ENCODE measurements around the gene GRK5.

Gene GRK5

GRCh38 chr10:119250641-119251314 lies 43.4 kb downstream of the GRK5 start:
- H3K4me1 ChIP-seq (ENCODE audit: low read length): no peaks in the 10 kb centered on the region

DNA sequence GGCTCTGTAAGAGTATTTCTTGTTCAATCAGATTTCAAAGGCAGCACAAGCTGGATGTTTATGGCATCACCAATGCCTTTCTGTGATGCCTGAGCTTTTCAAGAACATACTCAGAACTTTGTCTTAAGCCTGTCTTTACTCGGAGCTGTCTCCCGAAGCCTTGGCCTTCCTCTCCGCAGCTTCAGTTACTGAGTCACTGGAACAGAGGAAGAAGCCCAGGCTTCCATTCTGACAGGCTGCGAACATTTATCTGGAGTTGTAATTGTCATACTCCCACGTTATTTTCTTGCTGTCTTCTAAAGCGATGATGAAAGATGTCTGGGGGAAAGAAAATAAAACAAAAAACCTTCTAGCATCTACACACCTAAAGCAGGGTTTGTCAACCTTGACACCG lies 43.9 kb downstream of the GRK5 start:
- H3F3A ChIP-seq (ENCODE audit: insufficient read depth, low read length): no peaks in the 10 kb centered on the region
- no peaks in the 10 kb centered on the region for H3K27me3 ChIP-seq (replicated peaks; ENCODE audit: insufficient read depth, low read length)
- no peak overlapping the region for H3K27ac ChIP-seq (ENCODE audit: low read length)
- no peak for DNase-seq
- no peaks in the 10 kb centered on the region for H3K79me2 ChIP-seq (ENCODE audit: low read length)
- no peaks in the 10 kb centered on the region for H3K9me2 ChIP-seq (replicated peaks; ENCODE audit: insufficient read depth, low read length)
- H3K4me2 ChIP-seq (ENCODE audit: low read depth, low read length): no peak overlapping the region
- TF ChIP-seq EZH2 (optimal IDR thresholded peaks at IDR 0.05; ENCODE audit: low read depth, low read length): no peak
- TF ChIP-seq, protein P1, sequence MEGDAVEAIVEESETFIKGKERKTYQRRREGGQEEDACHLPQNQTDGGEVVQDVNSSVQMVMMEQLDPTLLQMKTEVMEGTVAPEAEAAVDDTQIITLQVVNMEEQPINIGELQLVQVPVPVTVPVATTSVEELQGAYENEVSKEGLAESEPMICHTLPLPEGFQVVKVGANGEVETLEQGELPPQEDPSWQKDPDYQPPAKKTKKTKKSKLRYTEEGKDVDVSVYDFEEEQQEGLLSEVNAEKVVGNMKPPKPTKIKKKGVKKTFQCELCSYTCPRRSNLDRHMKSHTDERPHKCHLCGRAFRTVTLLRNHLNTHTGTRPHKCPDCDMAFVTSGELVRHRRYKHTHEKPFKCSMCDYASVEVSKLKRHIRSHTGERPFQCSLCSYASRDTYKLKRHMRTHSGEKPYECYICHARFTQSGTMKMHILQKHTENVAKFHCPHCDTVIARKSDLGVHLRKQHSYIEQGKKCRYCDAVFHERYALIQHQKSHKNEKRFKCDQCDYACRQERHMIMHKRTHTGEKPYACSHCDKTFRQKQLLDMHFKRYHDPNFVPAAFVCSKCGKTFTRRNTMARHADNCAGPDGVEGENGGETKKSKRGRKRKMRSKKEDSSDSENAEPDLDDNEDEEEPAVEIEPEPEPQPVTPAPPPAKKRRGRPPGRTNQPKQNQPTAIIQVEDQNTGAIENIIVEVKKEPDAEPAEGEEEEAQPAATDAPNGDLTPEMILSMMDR (IDR thresholded peaks at IDR 0.05; ENCODE audit: low read length): no peak
- no peak for TF ChIP-seq EZH2phosphoT487 (IDR thresholded peaks at IDR 0.05; ENCODE audit: low read length)
- no peak overlapping the region for H2AFZ ChIP-seq (ENCODE audit: low read length)
- H3K9ac ChIP-seq (ENCODE audit: low read length): no peak overlapping the region
- H3K4me3 ChIP-seq (ENCODE audit: low read length): no peak overlapping the region
- no peaks in the 10 kb centered on the region for H3K36me3 ChIP-seq (replicated peaks; ENCODE audit: insufficient read depth, low read length)
- H3K4me1 ChIP-seq (ENCODE audit: low read length): no peaks in the 10 kb centered on the region
- H4K20me1 ChIP-seq (ENCODE audit: insufficient read depth, low read length): no peaks in the 10 kb centered on the region
- no peaks in the 10 kb centered on the region for H3K9me3 ChIP-seq (replicated peaks; ENCODE audit: insufficient read depth, low read length)

More at GRCh38 chr10:119250641-119251314, 43.4 kb downstream of the GRK5 start:
- no peak overlapping the region for H3K4me2 ChIP-seq (ENCODE audit: low read depth, low read length)
- no peak for DNase-seq
- H3K36me3 ChIP-seq (replicated peaks; ENCODE audit: insufficient read depth, low read length): no peaks in the 10 kb centered on the region
- TF ChIP-seq, protein P1 (IDR thresholded peaks at IDR 0.05; ENCODE audit: low read length): no peak
- H3K9ac ChIP-seq (ENCODE audit: low read length): no peak overlapping the region
- no peak overlapping the region for H2AFZ ChIP-seq (ENCODE audit: low read length)
- H3K9me3 ChIP-seq (replicated peaks; ENCODE audit: insufficient read depth, low read length): no peaks in the 10 kb centered on the region
- no peaks in the 10 kb centered on the region for H3F3A ChIP-seq (ENCODE audit: insufficient read depth, low read length)
- H3K9me2 ChIP-seq (replicated peaks; ENCODE audit: insufficient read depth, low read length): no peaks in the 10 kb centered on the region
- H4K20me1 ChIP-seq (ENCODE audit: insufficient read depth, low read length): no peaks in the 10 kb centered on the region
- no peak overlapping the region for H3K27ac ChIP-seq (ENCODE audit: low read length)
- no peaks in the 10 kb centered on the region for H3K27me3 ChIP-seq (replicated peaks; ENCODE audit: insufficient read depth, low read length)
- no peak overlapping the region for H3K4me3 ChIP-seq (ENCODE audit: low read length)
- H3K79me2 ChIP-seq (ENCODE audit: low read length): no peaks in the 10 kb centered on the region

DNA sequence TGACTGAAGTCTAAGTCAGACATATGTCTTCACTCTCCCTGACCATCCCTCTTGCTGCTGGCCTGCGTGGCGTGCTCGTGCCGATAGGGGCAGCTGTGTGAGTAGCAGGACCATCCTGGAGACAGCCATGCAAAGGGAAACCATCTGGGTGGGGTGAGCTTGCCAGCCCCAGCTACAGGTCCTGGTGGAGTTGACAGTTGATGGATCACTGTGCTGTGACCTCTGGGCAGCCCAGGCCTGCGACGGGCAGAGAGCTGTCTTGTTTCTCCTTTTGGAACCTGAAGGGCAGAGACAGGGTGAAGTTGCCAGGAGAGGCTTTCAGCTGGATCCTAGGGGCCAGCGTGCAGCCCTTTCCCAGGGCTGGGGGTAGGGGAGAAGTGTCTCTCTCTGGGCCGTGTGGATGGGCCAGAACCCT lies 44.7 kb downstream of the GRK5 start:
- Histone ChIP-seq H3K27ac (ENCODE audit: low read length) (no peak overlapping the region), H4K20me1 (ENCODE audit: insufficient read depth, low read length) (no peaks in the 10 kb centered on the region), H3K4me2 (ENCODE audit: low read depth, low read length) (no peak overlapping the region), H3K4me1 (ENCODE audit: low read length) (no peaks in the 10 kb centered on the region), H3K27me3 (replicated peaks; ENCODE audit: insufficient read depth, low read length) (no peaks in the 10 kb centered on the region), H3F3A (ENCODE audit: insufficient read depth, low read length) (no peaks in the 10 kb centered on the region), H3K9me3 (replicated peaks; ENCODE audit: insufficient read depth, low read length) (no peaks in the 10 kb centered on the region), H3K9ac (ENCODE audit: low read length) (no peak overlapping the region), H3K79me2 (ENCODE audit: low read length) (no peaks in the 10 kb centered on the region), H3K9me2 (replicated peaks; ENCODE audit: insufficient read depth, low read length) (no peaks in the 10 kb centered on the region), H3K36me3 (replicated peaks; ENCODE audit: insufficient read depth, low read length) (no peaks in the 10 kb centered on the region), H2AFZ (ENCODE audit: low read length) (no peak overlapping the region), H3K4me3 (ENCODE audit: low read length) (no peak overlapping the region)
- DNase-seq: no peak
- TF ChIP-seq EZH2phosphoT487 (IDR thresholded peaks at IDR 0.05; ENCODE audit: low read length) (no peak), EZH2 (optimal IDR thresholded peaks at IDR 0.05; ENCODE audit: low read depth, low read length) (no peak)
- TF ChIP-seq, protein P1 (IDR thresholded peaks at IDR 0.05; ENCODE audit: low read length): no peak

Measured in MM.1S (cell line).